Activated CD4-positive, alpha-beta T cell treated with anti-CD3 and anti-CD28 coated beads for 4 hours (primary cell): ENCODE results near the gene ANKH.

Experiments
- DNase-seq, 2 donors: peaks; one replicate each; pipeline ENCODE4 v3.0.0-alpha.2; 2020

The ANKH gene

DNA sequence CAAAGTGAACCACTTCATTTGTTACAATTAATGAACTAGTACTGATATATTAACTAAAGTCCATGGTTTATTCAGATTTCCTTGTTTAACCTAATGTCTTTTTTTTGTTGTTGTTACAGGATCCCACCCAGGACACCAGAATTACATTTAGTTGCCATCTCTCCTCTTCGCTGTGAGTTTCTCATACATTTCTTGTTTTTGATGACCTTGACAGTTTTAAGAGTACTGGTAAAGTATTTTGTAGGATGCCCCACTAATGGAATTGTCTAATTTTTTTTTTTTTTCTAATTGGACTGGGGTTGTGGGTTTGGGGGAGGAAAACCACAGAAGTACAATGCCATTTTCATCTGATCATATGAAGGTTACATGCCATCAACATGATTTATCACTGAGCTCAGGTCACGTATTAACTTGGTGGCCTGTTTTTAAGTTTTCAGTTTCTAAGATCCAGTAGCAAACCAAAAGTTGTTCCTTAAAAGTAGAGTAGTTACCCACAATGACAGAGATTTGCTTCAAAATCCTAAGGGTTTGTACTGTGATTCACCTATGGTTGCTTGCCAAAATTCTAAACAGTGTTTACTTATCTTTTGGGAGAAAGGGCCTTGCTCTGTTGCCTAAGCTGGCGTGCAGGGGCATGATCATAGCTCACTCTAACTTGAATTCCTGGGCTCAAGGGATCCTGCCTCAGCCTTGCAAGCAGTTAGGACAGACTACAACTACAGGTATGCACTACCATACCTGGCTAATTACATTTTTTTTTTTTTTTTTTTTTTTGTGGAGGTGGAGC lies 211.6 kb downstream of the ANKH start:
- no peak for DNase-seq

DNA sequence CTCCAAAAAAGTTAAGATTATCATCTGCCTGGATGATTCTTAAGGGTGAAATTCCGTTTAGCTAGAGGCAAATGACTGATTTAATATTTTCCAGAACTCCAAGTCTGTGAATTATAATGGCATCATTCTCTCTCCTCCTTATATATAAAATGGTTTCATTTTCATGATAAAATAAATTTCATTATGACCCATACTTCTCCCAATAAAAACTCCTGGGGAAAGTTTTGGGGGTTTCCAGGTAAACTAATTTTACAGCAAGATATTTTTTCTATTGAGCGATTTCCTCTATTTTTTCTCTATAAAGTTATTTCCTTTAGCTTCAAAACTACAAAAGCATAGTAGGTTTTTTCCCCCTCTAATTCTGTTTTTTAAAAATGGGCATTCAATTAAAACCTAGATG lies 214.7 kb downstream of the ANKH start:
- DNase-seq = no peak

DNA sequence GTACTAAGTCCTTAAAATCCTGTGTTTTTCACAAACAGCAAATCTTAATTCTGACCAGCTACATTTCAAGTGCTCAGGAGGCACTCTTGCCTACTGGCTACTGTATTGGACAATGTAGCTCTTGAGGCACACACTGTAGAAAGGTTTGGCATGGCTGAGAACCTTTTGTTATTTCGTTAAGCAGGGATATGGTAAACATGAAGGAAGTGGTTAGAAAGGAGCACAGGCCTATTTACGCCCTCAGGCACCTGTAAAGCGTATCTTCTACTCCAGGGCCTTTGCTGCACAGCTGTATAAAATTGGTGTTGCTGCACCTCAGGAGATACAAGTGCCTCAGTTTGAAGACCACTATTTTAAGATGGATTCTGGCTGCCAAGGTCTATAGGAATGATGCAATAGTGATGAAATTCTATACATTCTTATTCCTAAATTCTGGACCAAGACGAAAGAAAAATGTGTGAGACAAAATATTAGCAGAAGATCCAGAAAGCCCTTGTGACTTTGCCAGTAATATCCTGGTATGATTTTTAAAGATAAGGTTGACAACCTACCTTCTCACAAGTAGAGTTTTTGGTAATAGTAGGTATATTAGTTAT lies 216.3 kb downstream of the ANKH start:
- no peak for DNase-seq
